Tibial nerve (tissue), 4 donors: ENCODE measurements around the gene HDAC11. TPM values are rescaled to one million over a fixed set of nuclear protein-coding genes. Genes with fewer than 3 reads are reported as not detected.

Experiments used
- DNase-seq, 2 donors: peaks; one replicate each; pipeline ENCODE4 v3.0.0-alpha.2; 2019; ENCODE audit warnings: low spot score in 2 of 2
- H3K27ac ChIP-seq, 4 donors: fragments of 200-600 bp; sonication (generic) in 3 of 4; one replicate each; pipeline ENCODE4 v1.5.1; 2017 to 2019; ENCODE audit warnings: mild to moderate bottlenecking in 1 of 4
- H3K27me3 ChIP-seq, 2 donors: fragments of 200-600 bp; sonication (generic) in 1 of 2; one replicate each; pipeline versions ENCODE4 v1.5.1 to v1.6.0; 2017 to 2019
- H3K36me3 ChIP-seq, 3 donors: fragments of 200-600 bp; sonication (generic); one replicate each; pipeline ENCODE4 v1.5.1; 2018 to 2019
- H3K4me1 ChIP-seq, 4 donors: fragments of 200-600 bp; sonication (generic) in 3 of 4; one replicate each; pipeline ENCODE4 v1.5.1; 2017 to 2019
- H3K4me3 ChIP-seq, 4 donors: fragments of 200-600 bp; sonication (generic) in 3 of 4; one replicate each; pipeline ENCODE4 v1.5.1; 2017 to 2019; ENCODE audit warnings: mild to moderate bottlenecking in 1 of 4, moderate library complexity in 1 of 4
- H3K9me3 ChIP-seq, 4 donors: fragments of 200-600 bp; sonication (generic) in 3 of 4; one replicate each; pipeline ENCODE4 v1.5.1; 2017 to 2019
- CTCF ChIP-seq, 5 experiments: fragments of 200-600 bp in 3 of 5; fragments of 450-650 bp in 2 of 5; sonication (generic) in 3 of 5; IDR thresholded peaks; one replicate each; pipeline ENCODE4 v1.5.1; 2016 to 2019; ENCODE audit warnings: antibody characterized with exemption in 5 of 5, mild to moderate bottlenecking in 3 of 5, moderate library complexity in 2 of 5
- EP300 ChIP-seq, 2 donors: sonication (generic); formaldehyde crosslinking; IDR thresholded peaks; one replicate each; pipeline ENCODE4 v1.6.1; 2017; ENCODE audit warnings: antibody characterized with exemption in 2 of 2, mild to moderate bottlenecking in 1 of 2
- POLR2A ChIP-seq, 2 donors: fragments of 450-650 bp; IDR thresholded peaks; one replicate each; pipeline ENCODE4 v1.6.1; 2017; ENCODE audit warnings: antibody characterized with exemption in 2 of 2, mild to moderate bottlenecking in 2 of 2, moderate library complexity in 2 of 2
- WGBS, 2 donors: methylation state at CpG; one replicate each; pipeline ENCODE4 v1.1.5; 2018; 5-methylcytosine and 5-hydroxymethylcytosine counted together
- total RNA-seq, 4 donors: library from RNA; depleted of rRNA; stranded (reverse); fragments of >200 nt; gene quantifications; one replicate each; pipeline ENCODE4 v1.1.0, GENCODE V29; 2016

HDAC11 gene
- total RNA-seq, 4 donors from 2014 or later: 20.9 to 25.1 (median 23.9) TPM

GRCh38 chr3:13536432-13536831 is 56.3 kb downstream of the HDAC11 start:
- WGBS, 2 donors: 74 to 87% methylated on average over 3 of the region's 3 CpGs
- no peaks in the 10 kb centered on the region for H3K9me3 ChIP-seq
- no peak for TF ChIP-seq CTCF (IDR thresholded peaks at IDR 0.05)
- TF ChIP-seq POLR2A (IDR thresholded peaks at IDR 0.05): no peak
- TF ChIP-seq EP300 (IDR thresholded peaks at IDR 0.05): no peak
- H3K4me1 ChIP-seq: peaks cover 0 to 83% (median 26%) of the 10 kb centered on the region in 4 donors
- H3K27ac ChIP-seq: peak overlapping the region in 3 of 4 donors; percentile 62 to 75 (median 67)
- no peaks in the 10 kb centered on the region for H3K36me3 ChIP-seq
- H3K27me3 ChIP-seq: no peaks in the 10 kb centered on the region
- H3K4me3 ChIP-seq: no peak overlapping the region
- no peak for DNase-seq

GRCh38 chr3:13536832-13537231 is 56.7 kb downstream of the HDAC11 start:
- Histone ChIP-seq H3K4me3 (no peak overlapping the region), H3K4me1 (peaks cover 0 to 81% (median 24%) of the 10 kb centered on the region in 4 donors), H3K27ac (peak overlapping the region in 3 of 4 donors; percentile 62 to 75 (median 67)), H3K9me3 (no peaks in the 10 kb centered on the region), H3K27me3 (no peaks in the 10 kb centered on the region), H3K36me3 (no peaks in the 10 kb centered on the region)
- 27 to 28% methylated on average over 8 of the region's 8 CpGs for WGBS, 2 donors
- no peak for DNase-seq
- TF ChIP-seq CTCF (IDR thresholded peaks at IDR 0.05) (no peak), POLR2A (IDR thresholded peaks at IDR 0.05) (no peak), EP300 (IDR thresholded peaks at IDR 0.05) (no peak)

GRCh38 chr3:13537244-13537908 is 57.3 kb downstream of the HDAC11 start:
- 87 to 92% methylated on average over 6 of the region's 6 CpGs for WGBS, 2 donors
- H3K27me3 ChIP-seq: no peaks in the 10 kb centered on the region
- peak overlapping the region in 2 of 4 donors; percentile 67 to 75 for H3K27ac ChIP-seq
- TF ChIP-seq EP300 (IDR thresholded peaks at IDR 0.05): no peak
- TF ChIP-seq CTCF (IDR thresholded peaks at IDR 0.05): no peak
- no peak for TF ChIP-seq POLR2A (IDR thresholded peaks at IDR 0.05)
- no peak overlapping the region for H3K4me3 ChIP-seq
- peaks cover 0 to 75% (median 22%) of the 10 kb centered on the region in 4 donors for H3K4me1 ChIP-seq
- no peaks in the 10 kb centered on the region for H3K9me3 ChIP-seq
- DNase-seq: no peak
- H3K36me3 ChIP-seq: no peaks in the 10 kb centered on the region

- Histone ChIP-seq H3K27me3 (no peaks in the 10 kb centered on the region), H3K9me3 (no peaks in the 10 kb centered on the region), H3K4me1 (peaks cover 0 to 70% (median 21%) of the 10 kb centered on the region in 4 donors), H3K27ac (peak overlapping the region in 2 of 4 donors; percentile 73 to 75), H3K4me3 (no peak overlapping the region), H3K36me3 (no peaks in the 10 kb centered on the region)
- TF ChIP-seq EP300 (IDR thresholded peaks at IDR 0.05) (peak in 1 of 2 donors; percentile 50), CTCF (IDR thresholded peaks at IDR 0.05) (no peak)
- WGBS, 2 donors: 40 to 61% methylated on average over 6 of the region's 6 CpGs
- no peak for DNase-seq
Measured at GRCh38 chr3:13537909-13538296, 57.8 kb downstream of the HDAC11 start.

GRCh38 chr3:13538520-13539291 is 58.6 kb downstream of the HDAC11 start:
- Histone ChIP-seq H3K27ac (peak overlapping the region in 3 of 4 donors; percentile 2 to 75 (median 73)), H3K4me3 (no peak overlapping the region), H3K9me3 (no peaks in the 10 kb centered on the region), H3K36me3 (no peaks in the 10 kb centered on the region), H3K27me3 (no peaks in the 10 kb centered on the region), H3K4me1 (peaks cover 0 to 68% (median 20%) of the 10 kb centered on the region in 4 donors)
- WGBS, 2 donors: 86 to 88% methylated on average over 9 of the region's 9 CpGs
- TF ChIP-seq EP300 (IDR thresholded peaks at IDR 0.05): no peak
- TF ChIP-seq CTCF (IDR thresholded peaks at IDR 0.05): no peak
- no peak for TF ChIP-seq POLR2A (IDR thresholded peaks at IDR 0.05)
- no peak for DNase-seq
